Naive B cell (primary cell): ENCODE results near the gene ARHGAP28. TPM values are rescaled to one million over a fixed set of nuclear protein-coding genes. Genes with fewer than 3 reads are reported as not detected.
A peak's percentile ranks its signal among the peaks of the same experiment; 100 is the strongest.

Experiments
- ATAC-seq, 2 donors: fragments of 150-1000 bp; cut with Tn5 transposase; 2 replicates each; pipeline ENCODE4 v1.10.0; 2021; ENCODE audit warnings: low read depth in 2 of 2, mild to moderate bottlenecking in 2 of 2, moderate library complexity in 2 of 2
- DNase-seq: peaks from one replicate; pipeline ENCODE4 v3.0.0; 2022
- H3K27ac Mint-ChIP-seq, 6 donors: one replicate each; pipeline ENCODE4 v1.8.0; 2020 to 2022; ENCODE audit warnings: mild to moderate bottlenecking in 6 of 6, mixed read lengths in 6 of 6, moderate library complexity in 5 of 6, inconsistent platforms in 2 of 6
- H3K27me3 Mint-ChIP-seq, 3 donors: one replicate each; pipeline ENCODE4 v1.8.0; 2021 to 2022; ENCODE audit warnings: mixed read lengths in 3 of 3, mild to moderate bottlenecking in 1 of 3
- H3K36me3 Mint-ChIP-seq, 2 donors: one replicate each; pipeline ENCODE4 v1.8.0; 2020 to 2022; ENCODE audit warnings: mixed read lengths in 2 of 2, inconsistent platforms in 1 of 2, mild to moderate bottlenecking in 1 of 2
- H3K4me1 Mint-ChIP-seq, 3 donors: one replicate each; pipeline ENCODE4 v1.8.0; 2020 to 2022; ENCODE audit warnings: mixed read lengths in 3 of 3, inconsistent platforms in 1 of 3, mild to moderate bottlenecking in 1 of 3, moderate library complexity in 1 of 3
- H3K4me3 Mint-ChIP-seq, 8 donors: one replicate each; pipeline ENCODE4 v1.8.0; 2020 to 2022; ENCODE audit warnings: mild to moderate bottlenecking in 8 of 8, mixed read lengths in 8 of 8, moderate library complexity in 8 of 8, inconsistent platforms in 2 of 8
- H3K9me3 Mint-ChIP-seq, 7 donors: one replicate each; pipeline ENCODE4 v1.8.0; 2020 to 2022; ENCODE audit warnings: mixed read lengths in 7 of 7, mild to moderate bottlenecking in 5 of 7, inconsistent platforms in 2 of 7, moderate library complexity in 1 of 7
- polyA plus RNA-seq, 6 donors: library from polyadenylated mRNA; unstranded; fragments of 300-500 nt; fragmentation: Illumina TruSeq; gene quantifications; one replicate each; pipeline ENCODE4 v1.2.3, GENCODE V29; 2021; ENCODE audit warnings: low read depth in 6 of 6

Gene ARHGAP28
- polyA plus RNA-seq, 6 donors from 2014 or later, result not detected

GRCh38 chr18:6962571-6963451, 233.3 kb downstream of the ARHGAP28 start:
- no peaks in the 10 kb centered on the region for H3K4me1 Mint-ChIP-seq
- no peaks in the 10 kb centered on the region for H3K27me3 Mint-ChIP-seq
- H3K4me3 Mint-ChIP-seq, result no peak overlapping the region
- H3K9me3 Mint-ChIP-seq, result peaks cover 1 to 10% (median 4%) of the 10 kb centered on the region in 7 donors
- ATAC-seq, result no peak
- H3K36me3 Mint-ChIP-seq, result no peaks in the 10 kb centered on the region
- DNase-seq, result no peak
- H3K27ac Mint-ChIP-seq, result no peak overlapping the region

GRCh38 chr18:6963452-6964097, 234.1 kb downstream of the ARHGAP28 start:
- ATAC-seq, result no peak
- Mint-ChIP-seq H3K27me3 (no peaks in the 10 kb centered on the region), H3K27ac (no peak overlapping the region), H3K9me3 (peaks cover 1 to 10% (median 4%) of the 10 kb centered on the region in 7 donors), H3K4me1 (no peaks in the 10 kb centered on the region), H3K4me3 (peak overlapping the region in 1 of 8 donors; percentile 15), H3K36me3 (no peaks in the 10 kb centered on the region)
- DNase-seq, result no peak
